Heart right ventricle (tissue), 16 donors: ENCODE data around the gene CDC25A. TPM values are rescaled to one million over a fixed set of nuclear protein-coding genes. Genes with fewer than 3 reads are reported as not detected.

Experiments used
- ATAC-seq, 8 donors: fragments of 200-7000 bp; cut with Tn5 transposase; one replicate each; pipeline ENCODE4 v1.9.1; 2020; ENCODE audit warnings: mild to moderate bottlenecking in 8 of 8, moderate library complexity in 8 of 8, moderate number of reproducible peaks in 1 of 8
- DNase-seq, 2 donors: peaks; one replicate each; pipeline ENCODE4 v3.0.0-alpha.2; 2020
- H3K27ac ChIP-seq, 10 donors: fragments of 200-600 bp; sonication (generic) in 2 of 10; one replicate each; pipeline versions ENCODE4 v1.5.0 to v1.8.0; 2020 to 2022; ENCODE audit warnings: mild to moderate bottlenecking in 3 of 10
- H3K27me3 ChIP-seq, 7 donors: fragments of 200-600 bp; one replicate each; pipeline ENCODE4 v1.8.0; 2021 to 2022; ENCODE audit warnings: mild to moderate bottlenecking in 2 of 7
- H3K36me3 ChIP-seq, 9 donors: fragments of 200-600 bp; sonication (generic) in 1 of 9; one replicate each; pipeline versions ENCODE4 v1.5.0 to v1.8.0; 2020 to 2022; ENCODE audit warnings: mild to moderate bottlenecking in 2 of 9
- H3K4me1 ChIP-seq, 9 donors: fragments of 200-600 bp; sonication (generic) in 1 of 9; one replicate each; pipeline versions ENCODE4 v1.5.0 to v1.8.0; 2020 to 2022; ENCODE audit warnings: mild to moderate bottlenecking in 4 of 9
- H3K4me3 ChIP-seq, 10 donors: fragments of 200-600 bp; sonication (generic) in 2 of 10; one replicate each; pipeline versions ENCODE4 v1.5.0 to v1.8.0; 2020 to 2022; ENCODE audit warnings: mild to moderate bottlenecking in 7 of 10, moderate library complexity in 2 of 10
- H3K9me3 ChIP-seq, 11 donors: fragments of 200-600 bp in 10 of 11; sonication (generic) in 2 of 11; one replicate each; pipeline versions ENCODE4 v1.5.0 to v1.8.0; 2013 to 2022; ENCODE audit warnings: mild to moderate bottlenecking in 2 of 11, control low read depth in 1 of 11, moderate library complexity in 1 of 11
- CTCF ChIP-seq, 9 donors: fragments of 200-600 bp; sonication (generic) in 2 of 9; IDR thresholded peaks; one replicate each; pipeline versions ENCODE4 v1.5.0 to v1.8.0; 2021 to 2022; ENCODE audit warnings: antibody characterized with exemption in 9 of 9, mild to moderate bottlenecking in 5 of 9, moderate library complexity in 1 of 9
- WGBS, 2 donors: extraction: QIAGEN DNeasy Blood & Tissue Kit; methylation state at CpG; one replicate each; pipeline ENCODE4 v1.1.7; 2013; ENCODE audit warnings: inconsistent platforms in 1 of 2; 5-methylcytosine and 5-hydroxymethylcytosine counted together
- intact Hi-C, 10 donors: fragments of 100-400 bp; cut with DNase I; formaldehyde crosslinking; loops; one replicate each; pipeline versions ENCODE4 v1.11.1 to v1.14.2; 2022
- polyA plus RNA-seq, 2 donors: library from polyadenylated mRNA; stranded (reverse); fragments of 200-250 nt; gene quantifications; one replicate each; pipeline ENCODE4 v1.2.3, GENCODE V29; 2013
- total RNA-seq, 10 donors: library from RNA; stranded (reverse); fragmentation: NEBNext Ultra II Directional in 3 of 10; extraction: Animal tissue kit (Norgen Biotek cat#: 25700) in 3 of 10; gene quantifications; one replicate each; pipeline versions ENCODE4 v1.2.1 to v1.2.4, GENCODE V29; 2021 to 2023
- donor health status: Arrhythmogenic right ventricular cardiomyopathy.
- donor health status: ischemic (EF 13 %, LVEDD 7.1; RV severe dilation, severe dysfunction).
- donor health status: healthy with polysubstance abuse.
- donor health status: DM: no; HTN: yes; CAD: no.
- donor health status: DM: no; HTN: no; CAD: no.
- donor health status: ischemic (EF 25% LVEDD 6.9; RV normal size, moderate dysfunction).
- donor health status: ischemic (EF 25% LVEDD 5.7; RV mildly dilated, moderate dysfunction).
- donor health status: healthy.
- donor health status: DM: yes; HTN: yes; CAD: no.
- donor health status: Ischemic cardiomyopathy.
- donor health status: ischemic (EF 35%, LVEDD 5.7; RV mildly dilated, moderate dysfunction).
- donor health status: nonischemic (EF 11% LVEDD 7.7; RV severe dilation, severe dysfunction).
- donor health status: DM: yes; HTN: yes; CAD: no.
- donor health status: PGD.
- donor health status: ischemic (EF 29% LVEDD 5.4; RV normal size, mild dysfunction).
- donor health status: nonischemic (EF 23%, LVEDD 6.1; RV moderate dilation, normal function).

Gene CDC25A
- total and polyA plus RNA-seq, 12 donors = 0.20 to 3.2 (median 0.99) TPM

GRCh38 chr3:48142316-48142870 is 45.8 kb downstream of the CDC25A start:
- 94 to 95% methylated on average over 11 of the region's 11 CpGs for WGBS, 2 donors
- ATAC-seq = no peak
- Histone ChIP-seq H3K36me3 (no peaks in the 10 kb centered on the region), H3K9me3 (no peaks in the 10 kb centered on the region), H3K27me3 (no peaks in the 10 kb centered on the region), H3K27ac (peak overlapping the region in 1 of 10 donors; percentile 39), H3K4me3 (no peak overlapping the region), H3K4me1 (peaks cover 0 to 36% (median 18%) of the 10 kb centered on the region in 9 donors)
- no peak for DNase-seq
- no peak for TF ChIP-seq CTCF (IDR thresholded peaks at IDR 0.05)
- intact Hi-C loops = loop anchor here in 2 of 10 donors (10.0 kb wide), 1 partner anchor 48 kb away; no protein-coding TSS in a partner anchor

- intact Hi-C loops = loop anchor here in 2 of 10 donors (10.0 kb wide), 1 partner anchor 47 kb away; no protein-coding TSS in a partner anchor
- Histone ChIP-seq H3K36me3 (no peaks in the 10 kb centered on the region), H3K27ac (peak overlapping the region in 6 of 10 donors; percentile 9 to 58 (median 24)), H3K4me3 (no peak overlapping the region), H3K4me1 (peaks cover 0 to 36% (median 18%) of the 10 kb centered on the region in 9 donors), H3K27me3 (no peaks in the 10 kb centered on the region), H3K9me3 (no peaks in the 10 kb centered on the region)
- WGBS, 2 donors = 86 to 87% methylated on average over 9 of the region's 9 CpGs
- DNase-seq (no peak), ATAC-seq (no peak)
- TF ChIP-seq CTCF (IDR thresholded peaks at IDR 0.05) = no peak
These were observed 46.5 kb downstream of the CDC25A start for GRCh38 chr3:48141604-48142137.

GRCh38 chr3:48140936-48141603 is 47.1 kb downstream of the CDC25A start:
- no peaks in the 10 kb centered on the region for H3K27me3 ChIP-seq
- 85 to 98% methylated on average over 2 of the region's 2 CpGs for WGBS, 2 donors

More at GRCh38 chr3:48140936-48141603, 47.1 kb downstream of the CDC25A start:
- H3K4me3 ChIP-seq = no peak overlapping the region
- H3K4me1 ChIP-seq = peaks cover 0 to 36% (median 18%) of the 10 kb centered on the region in 9 donors
- intact Hi-C loops = loop anchor here in 2 of 10 donors (10.0 kb wide), 1 partner anchor 46 kb away; no protein-coding TSS in a partner anchor
- ATAC-seq (no peak), DNase-seq (no peak)
- peak overlapping the region in 7 of 10 donors; percentile 2 to 58 (median 28) for H3K27ac ChIP-seq
- no peaks in the 10 kb centered on the region for H3K9me3 ChIP-seq
- TF ChIP-seq CTCF (IDR thresholded peaks at IDR 0.05) = no peak
- no peaks in the 10 kb centered on the region for H3K36me3 ChIP-seq
